ENCODE results near the gene CAB39L. TPM values are rescaled to one million over a fixed set of nuclear protein-coding genes. Genes with fewer than 3 reads are reported as not detected.

The CAB39L gene
- total and polyA plus RNA-seq, 9 of the 15 experiments (the other 6 are each of a cell fraction or from before 2014, with no cell fraction given), result 1.1 to 4.2 (median 2.6) TPM

GRCh38 chr13:49459580-49459979 is 15.7 kb upstream of the CAB39L start:
- Histone ChIP-seq H3K36me3 (ENCODE audit: control insufficient read depth, insufficient read depth, low read length) (peaks cover 26% of the 10 kb centered on the region; the same call in 2 of the 3 replicates), H3K27me3 (ENCODE audit: control insufficient read depth in 2 of 2, insufficient read depth in 2 of 2, low read length in 2 of 2) (no peaks in the 10 kb centered on the region), H3K4me1 (replicated peaks in 1 of 2; ENCODE audit: control insufficient read depth in 2 of 2, insufficient read depth in 2 of 2, low read length in 2 of 2) (no peaks in the 10 kb centered on the region), H4K20me1 (replicated peaks; ENCODE audit: control insufficient read depth, insufficient read depth, low read length) (no peaks in the 10 kb centered on the region), H3K9me3 (replicated peaks; ENCODE audit: control insufficient read depth, insufficient read depth, low read depth, low read length) (no peaks in the 10 kb centered on the region; the same call in 1 of the 2 replicates), H3K27ac (ENCODE audit: extremely low read depth, low read depth, low read length) (no peak overlapping the region), H2AFZ (ENCODE audit: low read depth, low read length) (no peak overlapping the region), H3K79me2 (ENCODE audit: control insufficient read depth, insufficient read depth, low read length) (no peaks in the 10 kb centered on the region), H3K9me1 (ENCODE audit: control insufficient read depth, insufficient read depth, low read length) (no peaks in the 10 kb centered on the region), H3K4me3 (no peak overlapping the region), H3K9ac (ENCODE audit: insufficient read depth in 1 of 2, low read depth in 2 of 2, low read length in 2 of 2) (no peak overlapping the region), H3K4me2 (ENCODE audit: insufficient read depth, low read length) (no peak overlapping the region)
- no TSS peak for BruUV-seq (replicated peaks)
- WGBS (ENCODE audit: insufficient coverage, low coverage, missing lambda C conversion rate), result 78% methylated on average over 1 of the region's 1 CpG
- no peak for DNase-seq (ENCODE audit: extremely low read depth in 1 of 4, low spot score in 3 of 4)
- FAIRE-seq, result no peak
- ATAC-seq, result no peak
- ChIA-PET CTCF (ENCODE audit: low intra/inter-chr PET ratio) (no interaction called here), POLR2A (interaction anchor here (1.2 kb wide), 1 partner anchor 9 kb away, joined by 3 read pairs; no protein-coding TSS in a partner anchor)
- intact Hi-C loops (cut with micrococcal nuclease) (no loop called here), in situ Hi-C loops (cut with MboI) (no loop called here)
- TF ChIP-seq PRDM10 (IDR thresholded peaks at IDR 0.05; ENCODE audit: partially characterized antibody) (no peak), HNRNPH1 (optimal IDR thresholded peaks at IDR 0.05; ENCODE audit: low read depth, low read length) (no peak)

Data from K562 (cell line).